ENCODE results near the gene TBC1D9.

GRCh38 chr4:140720387-140721304 is 35.5 kb downstream of the TBC1D9 start:
- no peak for TF ChIP-seq GATA2 (IDR thresholded peaks at IDR 0.05; ENCODE audit: low read depth, low read length)
- TF ChIP-seq GATA3 (IDR thresholded peaks at IDR 0.05; ENCODE audit: low read depth, low read length): no peak
